Measurements from ENCODE around the gene STX1A. TPM values are rescaled to one million over a fixed set of nuclear protein-coding genes. Genes with fewer than 3 reads are reported as not detected.

STX1A gene
- total and polyA plus RNA-seq, 2 donors from 2014 or later, result 2.2 to 7.4 TPM

GRCh38 chr7:73739387-73739767, 19.9 kb upstream of the STX1A start:
- Histone ChIP-seq H3K27me3 (ENCODE audit: control insufficient read depth, insufficient read depth, low read length) (no peaks in the 10 kb centered on the region), H3K27ac (ENCODE audit: low read depth in 2 of 2, low read length in 2 of 2) (peak overlapping the region; percentile 97 to 98), H3K4me1 (ENCODE audit: control insufficient read depth in 2 of 3, insufficient read depth in 2 of 3, low read depth in 1 of 3, low read length in 3 of 3) (peaks cover 4 to 26% (median 23%) of the 10 kb centered on the region in 3 donors), H3K4me3 (ENCODE audit: low read length in 3 of 3) (peak overlapping the region; percentile 62 to 84 (median 72)), H3K9me3 (ENCODE audit: control insufficient read depth in 2 of 3, insufficient read depth in 1 of 3, low read length in 3 of 3) (no peaks in the 10 kb centered on the region), H3K9ac (ENCODE audit: low read length in 3 of 3) (peak overlapping the region; percentile 58 to 98 (median 74)), H3K36me3 (ENCODE audit: control insufficient read depth in 2 of 3, insufficient read depth in 3 of 3, low read length in 3 of 3) (peaks cover 0 to 6% (median 5%) of the 10 kb centered on the region in 3 donors)
- FAIRE-seq, result no peak
- peak in 2 of 5 donors; percentile 79 to 84 for DNase-seq
- intact Hi-C loops (cut with DNase I), result no loop called here
- TF ChIP-seq CTCF (IDR thresholded peaks at IDR 0.05; ENCODE audit: borderline replicate concordance, extremely low read depth, insufficient read depth), result no peak

- no peak for TF ChIP-seq CTCF (IDR thresholded peaks at IDR 0.05; ENCODE audit: borderline replicate concordance, extremely low read depth, insufficient read depth)
- Histone ChIP-seq H3K27me3 (ENCODE audit: control insufficient read depth, insufficient read depth, low read length) (no peaks in the 10 kb centered on the region), H3K36me3 (ENCODE audit: control insufficient read depth in 2 of 3, insufficient read depth in 3 of 3, low read length in 3 of 3) (peaks cover 0 to 6% (median 5%) of the 10 kb centered on the region in 3 donors), H3K27ac (ENCODE audit: low read depth in 2 of 2, low read length in 2 of 2) (peak within 1 kb of the TSS; percentile 97 to 98), H3K9me3 (ENCODE audit: control insufficient read depth in 2 of 3, insufficient read depth in 1 of 3, low read length in 3 of 3) (no peaks in the 10 kb centered on the region), H3K9ac (ENCODE audit: low read length in 3 of 3) (peak within 1 kb of the TSS; percentile 58 to 98 (median 87)), H3K4me1 (ENCODE audit: control insufficient read depth in 2 of 3, insufficient read depth in 2 of 3, low read depth in 1 of 3, low read length in 3 of 3) (peaks cover 4 to 26% (median 23%) of the 10 kb centered on the region in 3 donors), H3K4me3 (ENCODE audit: low read length in 3 of 3) (peak within 1 kb of the TSS; percentile 68 to 84 (median 82))
- intact Hi-C loops (cut with DNase I), result no loop called here
- FAIRE-seq (no peak), DNase-seq (peak; percentile 97 to 100 (median 98))
Observed at GRCh38 chr7:73738612-73739386, 19.3 kb upstream of the STX1A start, which contains the start of gene ABHD11. Gene ABHD11 (minus strand): TSS chr7:73738802. CDS start chr7:73738770, 32 bp downstream.

- Histone ChIP-seq H3K4me1 (ENCODE audit: control insufficient read depth in 2 of 3, insufficient read depth in 2 of 3, low read depth in 1 of 3, low read length in 3 of 3) (peaks cover 4 to 23% (median 18%) of the 10 kb centered on the region in 3 donors), H3K9me3 (ENCODE audit: control insufficient read depth in 2 of 3, insufficient read depth in 1 of 3, low read length in 3 of 3) (no peaks in the 10 kb centered on the region), H3K27me3 (ENCODE audit: control insufficient read depth, insufficient read depth, low read length) (no peaks in the 10 kb centered on the region), H3K36me3 (ENCODE audit: control insufficient read depth in 2 of 3, insufficient read depth in 3 of 3, low read length in 3 of 3) (peaks cover 0 to 6% (median 5%) of the 10 kb centered on the region in 3 donors), H3K27ac (ENCODE audit: low read depth in 2 of 2, low read length in 2 of 2) (peak overlapping the region; percentile 92), H3K4me3 (ENCODE audit: low read length in 3 of 3) (peak overlapping the region; percentile 62 to 84 (median 82)), H3K9ac (ENCODE audit: low read length in 3 of 3) (peak overlapping the region; percentile 33 to 87 (median 73))
- TF ChIP-seq CTCF (IDR thresholded peaks at IDR 0.05; ENCODE audit: borderline replicate concordance, extremely low read depth, insufficient read depth), result no peak
- FAIRE-seq (no peak), DNase-seq (peak in 4 of 5 donors; percentile 76 to 91 (median 82))
- intact Hi-C loops (cut with DNase I), result no loop called here
Observed at GRCh38 chr7:73738220-73738611, 18.7 kb upstream of the STX1A start.

All from kidney (tissue), 14 donors.